T-helper 2 cell (primary cell): ENCODE measurements around the gene DGKI.
"Not testable (repeated sequence)": the region's sequence is repeated elsewhere in the genome, so short reads cannot be mapped to it uniquely, and the experiment has no call there.

ENCODE experiments used
- DNase-seq, 5 experiments: peaks; one replicate each; pipeline versions ENCODE4 v3.0.0 to v3.0.0-alpha.2; 2012 to 2022

DGKI gene

DNA sequence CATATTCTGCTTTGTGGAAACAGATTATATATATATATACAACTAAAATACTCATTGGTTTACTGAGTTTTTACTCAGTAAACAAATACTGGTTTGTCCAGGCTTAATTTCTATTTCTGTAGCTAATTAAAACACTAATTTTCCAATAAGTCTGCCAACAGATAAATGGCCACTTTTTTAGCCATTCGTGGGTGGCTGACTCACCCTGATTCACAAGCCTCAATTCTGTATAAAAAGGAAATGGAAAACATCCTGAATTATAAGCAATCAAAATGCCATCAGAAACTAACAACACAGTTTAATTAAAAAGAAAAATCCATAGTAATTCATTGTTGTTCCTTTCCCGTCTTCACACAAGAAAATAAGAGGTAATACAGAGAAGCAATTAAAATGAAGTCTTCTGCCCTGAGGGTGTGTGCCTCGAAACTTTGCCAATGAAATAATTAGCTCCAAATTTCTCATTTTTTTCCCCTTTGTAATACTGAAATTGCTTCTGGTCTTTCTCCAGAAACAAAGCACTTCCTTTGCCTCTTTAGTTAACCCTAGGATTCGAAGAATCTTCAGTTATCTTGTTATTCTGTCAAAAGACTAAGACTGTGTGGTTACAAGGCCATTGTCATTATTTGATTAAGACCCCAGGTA is 384.6 kb downstream of the DGKI start:
- DNase-seq = no peak

- no peak for DNase-seq
Measured at GRCh38 chr7:137458399-137458798, 388.4 kb downstream of the DGKI start.

DNA sequence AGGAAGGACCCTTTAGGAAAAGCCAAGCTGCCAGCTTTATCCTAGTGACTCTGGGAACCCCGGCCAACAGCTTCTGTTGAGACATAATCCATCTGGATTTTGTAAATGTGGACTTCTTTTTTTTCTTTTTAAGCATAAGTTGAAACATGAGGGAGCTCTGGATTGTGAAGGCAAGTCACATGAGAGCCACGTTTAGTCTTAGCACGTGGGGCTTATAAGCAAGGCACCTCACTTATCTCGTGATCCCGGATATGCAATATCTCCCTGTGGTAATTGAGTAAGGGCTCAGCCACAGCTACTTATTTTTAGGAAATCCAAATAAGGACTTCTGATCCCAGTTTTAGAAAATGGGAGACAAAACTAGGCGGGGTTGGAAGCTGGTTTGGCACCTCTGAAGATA is 392.0 kb downstream of the DGKI start:
- no peak for DNase-seq

GRCh38 chr7:137454246-137454724 is 392.5 kb downstream of the DGKI start:
- peak in 1 of 5 experiments; percentile 11 for DNase-seq

DNA sequence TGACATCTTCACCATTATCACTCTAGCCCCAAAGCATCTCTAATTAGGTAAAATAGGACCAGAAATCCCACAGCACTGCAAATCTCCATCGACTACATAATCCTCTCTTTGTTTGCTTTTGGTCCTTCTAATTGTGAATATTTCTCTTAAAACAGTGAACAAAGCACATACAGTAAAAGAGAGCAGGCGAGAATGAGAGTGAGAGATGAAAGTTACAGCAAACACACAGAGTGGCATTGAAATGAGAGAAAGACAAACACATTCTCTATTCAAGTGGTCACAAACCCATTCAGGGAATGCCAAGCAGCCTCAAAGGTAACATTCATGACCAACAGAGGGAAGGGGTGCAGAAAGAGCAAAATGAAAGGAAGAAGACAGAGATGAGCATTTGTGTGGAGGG is 393.4 kb downstream of the DGKI start:
- no peak for DNase-seq

DNA sequence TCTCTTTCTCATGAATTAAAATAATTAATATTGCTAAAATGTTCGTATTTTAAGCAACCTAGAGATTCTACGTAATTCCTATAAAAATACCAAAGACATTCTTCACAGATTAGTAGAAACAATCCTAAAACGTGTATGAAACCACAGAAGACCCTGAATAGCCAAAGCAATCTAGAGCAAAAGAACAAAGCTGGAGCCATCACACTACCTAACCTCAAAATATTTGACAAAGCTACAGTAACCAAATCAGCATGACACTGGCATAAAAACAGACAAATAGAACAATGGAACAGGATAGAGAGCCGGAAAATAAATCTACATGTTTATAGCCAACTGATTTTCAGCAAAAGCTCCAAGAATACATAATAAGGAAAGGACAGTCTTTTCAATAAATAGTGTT is 397.8 kb downstream of the DGKI start:
- DNase-seq = no peak

- not testable (repeated sequence) for DNase-seq
Measured at GRCh38 chr7:137448572-137448971, 398.2 kb downstream of the DGKI start.

DNA sequence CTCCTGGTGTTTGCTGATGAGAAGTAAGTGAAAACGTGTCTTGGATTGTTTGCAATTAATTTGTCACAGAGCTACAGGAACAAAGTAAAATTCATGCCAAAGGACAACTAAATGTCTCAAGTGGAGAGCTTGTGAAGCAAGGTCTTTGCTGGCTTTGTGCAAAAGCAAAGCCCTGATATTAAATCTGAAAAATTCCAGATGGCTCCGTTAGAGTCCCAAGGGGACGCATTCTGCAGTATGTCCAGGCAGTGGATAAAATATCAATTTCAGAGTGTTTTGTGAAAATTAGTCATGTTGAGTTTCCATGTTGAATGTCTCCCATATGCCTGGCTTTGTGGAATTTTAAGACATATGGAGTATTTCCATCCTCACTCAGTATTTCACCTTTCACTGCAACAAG is 400.7 kb downstream of the DGKI start:
- no peak for DNase-seq

- no peak for DNase-seq
Measured at GRCh38 chr7:137445268-137445667, 401.5 kb downstream of the DGKI start.

DNA sequence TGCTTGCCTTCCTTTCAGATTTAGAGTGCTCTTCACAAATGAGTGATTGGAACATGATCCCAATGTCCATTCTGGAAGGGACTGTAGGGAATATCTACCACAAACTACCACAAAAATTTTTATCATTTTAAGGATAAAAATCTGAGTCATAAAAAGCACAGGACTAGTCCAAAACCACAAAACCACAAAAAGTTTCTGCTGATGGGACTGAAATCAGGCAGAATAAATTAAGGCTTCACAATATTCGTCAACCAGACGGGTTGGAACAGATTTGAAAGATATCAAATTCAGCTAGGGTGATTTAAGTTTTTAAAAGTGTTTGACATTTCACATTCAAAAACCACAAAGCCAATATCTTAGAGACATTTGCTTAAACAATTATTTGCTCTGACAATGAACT is 403.2 kb downstream of the DGKI start:
- DNase-seq = no peak

DNA sequence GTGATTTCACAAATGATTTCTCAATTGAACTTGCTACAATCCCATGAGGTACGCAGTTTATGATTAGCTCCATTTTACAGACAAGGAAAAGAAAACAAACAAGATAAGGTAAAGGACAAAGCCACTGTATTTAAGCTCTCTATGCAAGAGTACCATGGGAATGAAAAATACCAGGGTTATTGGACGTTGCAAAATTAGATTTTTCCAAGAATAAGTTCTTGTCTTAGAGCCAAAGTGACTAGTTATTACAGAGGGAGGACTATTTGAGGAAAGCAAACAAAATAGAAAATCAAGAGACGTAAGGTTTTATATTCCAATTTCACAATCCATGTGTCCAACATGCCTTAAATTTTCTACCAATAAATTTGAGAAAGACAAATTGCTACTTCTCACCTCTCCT is 405.3 kb downstream of the DGKI start:
- DNase-seq = no peak

- no peak for DNase-seq
Measured at GRCh38 chr7:137439829-137440825, 406.6 kb downstream of the DGKI start.

GRCh38 chr7:137434946-137435345 is 411.8 kb downstream of the DGKI start:
- DNase-seq = no peak

GRCh38 chr7:137434530-137434929 is 412.2 kb downstream of the DGKI start:
- no peak for DNase-seq

GRCh38 chr7:137423321-137423720 is 423.5 kb downstream of the DGKI start:
- no peak for DNase-seq

- DNase-seq = no peak
Measured at GRCh38 chr7:137421366-137421765, 425.4 kb downstream of the DGKI start.

- DNase-seq = no peak
Measured at GRCh38 chr7:137418841-137419240, 427.9 kb downstream of the DGKI start.

GRCh38 chr7:137417464-137417863 is 429.3 kb downstream of the DGKI start:
- DNase-seq = no peak

- DNase-seq = no peak
Measured at GRCh38 chr7:137413901-137414300, 432.9 kb downstream of the DGKI start.

GRCh38 chr7:137411446-137411845 is 435.3 kb downstream of the DGKI start:
- no peak for DNase-seq

- no peak for DNase-seq
Measured at GRCh38 chr7:137408126-137408525, 438.6 kb downstream of the DGKI start.

GRCh38 chr7:137407078-137407477 is 439.7 kb downstream of the DGKI start:
- no peak for DNase-seq

DNA sequence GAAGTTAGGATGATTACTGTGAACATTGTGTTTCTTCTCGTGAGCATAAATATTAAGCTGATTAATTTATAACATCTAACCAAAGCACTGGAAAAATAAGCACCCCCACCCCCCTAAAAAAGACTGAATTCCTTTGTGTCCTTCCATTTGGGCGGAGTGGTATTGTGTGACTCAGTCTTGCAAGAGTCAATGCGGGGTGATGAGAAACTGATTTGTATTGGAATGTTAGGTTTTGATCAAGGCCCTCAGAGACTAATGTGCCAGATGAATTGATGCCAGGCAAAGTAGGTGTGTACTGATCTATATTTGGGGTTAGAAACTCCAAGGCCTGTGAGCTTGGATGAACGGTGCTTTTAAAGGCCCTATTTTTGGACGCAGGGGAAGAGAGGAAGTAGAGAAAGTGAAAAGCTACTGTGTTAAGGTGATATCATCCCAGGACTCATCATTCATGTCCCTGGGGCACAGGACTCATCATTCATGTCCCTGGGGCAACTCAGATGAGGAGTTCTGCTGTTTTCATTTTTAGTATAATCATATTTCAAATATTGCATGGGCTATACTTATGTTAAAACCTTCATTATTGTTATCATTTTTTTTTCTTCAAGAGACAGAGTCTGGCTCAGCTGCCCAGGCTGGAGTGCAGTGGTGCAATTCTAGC is 442.0 kb downstream of the DGKI start:
- no peak for DNase-seq

GRCh38 chr7:137403353-137403695 is 443.4 kb downstream of the DGKI start:
- no peak for DNase-seq
